GM12878 (cell line): Measurements from ENCODE around the gene CMYA5. TPM values are rescaled to one million over a fixed set of nuclear protein-coding genes. Genes with fewer than 3 reads are reported as not detected.

Experiments
- ATAC-seq: fragments of 200-7000 bp; cut with Tn5 transposase; 3 replicates; pipeline ENCODE4 v1.9.1; 2020; ENCODE audit warnings: mild to moderate bottlenecking, moderate library complexity
- BruUV-seq: library from RNA; stranded (reverse); fragments of 400-500 nt; replicated peaks from 2 replicates; lab custom pipeline; 2021; lab: Mats Ljungman, UMichigan
- CTCF ChIA-PET: fragments of 300-600 bp; sonication (Branson Sonifier 250); formaldehyde crosslinking; extraction: SDS; loops from one replicate; lab custom pipeline; 2021; ENCODE audit warnings: inconsistent platforms; lab: Yijun Ruan, JAX
- POLR2A ChIA-PET: fragments of 350-600 bp; formaldehyde crosslinking; extraction: SDS; loops from one replicate; lab custom pipeline; 2021; ENCODE audit warnings: inconsistent platforms; lab: Charles Lee
- RAD21 ChIA-PET: fragments of 300-600 bp; sonication (Branson Sonifier 250); formaldehyde crosslinking; loops from one replicate; lab custom pipeline; 2023; ENCODE audit warnings: antibody characterized with exemption; ENCODE audit not compliant: unreplicated experiment; lab: Charles Lee
- SMC1A ChIA-PET: fragments of 300-600 bp; sonication (Branson Sonifier 250); formaldehyde crosslinking; loops from one replicate; lab custom pipeline; 2023; ENCODE audit not compliant: unreplicated experiment, uncharacterized antibody; lab: Charles Lee
- DNase-seq: peaks from one replicate; pipeline ENCODE4 v3.0.0-alpha.2; 2011; ENCODE audit warnings: low read depth, low spot score
- FAIRE-seq: peaks from 3 replicates; lab custom pipeline; 2011; peaks lifted over from hg19 to GRCh38; lab: Jason Lieb, UNC
- H2AFZ ChIP-seq: 2 replicates; pipeline ENCODE4 v1.6.0; 2011; ENCODE audit warnings: low read depth, low read length, control low read depth; ENCODE audit not compliant: control insufficient read depth
- H3K27ac ChIP-seq: 2 replicates; pipeline ENCODE4 v1.5.1; 2011; ENCODE audit warnings: control low read depth; ENCODE audit not compliant: control insufficient read depth, insufficient read depth
- H3K27me3 ChIP-seq, 2 experiments: replicated peaks in 1 of 2; 2 replicates each; pipeline versions ENCODE4 v1.6.0 to v1.6.1; 2011; ENCODE audit warnings: low read length in 1 of 2; ENCODE audit not compliant: control insufficient read depth in 2 of 2, insufficient read depth in 2 of 2
- H3K36me3 ChIP-seq, 2 experiments: 2 replicates each; pipeline ENCODE4 v1.5.1; 2011; ENCODE audit warnings: low read length in 1 of 2; ENCODE audit not compliant: control insufficient read depth in 2 of 2, insufficient read depth in 2 of 2
- H3K4me1 ChIP-seq: 2 replicates; pipeline ENCODE4 v1.6.1; 2011; ENCODE audit warnings: mild to moderate bottlenecking, low read length, moderate library complexity, mixed read lengths; ENCODE audit not compliant: control insufficient read depth, insufficient read depth
- H3K4me2 ChIP-seq: 2 replicates; pipeline ENCODE4 v1.6.0; 2011; ENCODE audit warnings: control low read depth; ENCODE audit not compliant: control insufficient read depth, insufficient read depth
- H3K4me3 ChIP-seq: fragments of 200-600 bp; sonication (generic); 2 replicates; pipeline ENCODE4 v1.5.1; 2016
- H3K79me2 ChIP-seq: 2 replicates; pipeline ENCODE4 v1.6.0; 2011; ENCODE audit warnings: low read length; ENCODE audit not compliant: control insufficient read depth, insufficient read depth
- H3K9ac ChIP-seq: 2 replicates; pipeline ENCODE4 v1.8.0; 2011; ENCODE audit warnings: low read length, control low read depth, mixed read lengths; ENCODE audit not compliant: control insufficient read depth, insufficient read depth
- H3K9me3 ChIP-seq: replicated peaks from 3 replicates; pipeline ENCODE4 v1.5.1; 2011; ENCODE audit warnings: mild to moderate bottlenecking, low read length; ENCODE audit not compliant: control insufficient read depth, insufficient read depth
- H4K20me1 ChIP-seq: 2 replicates; pipeline ENCODE4 v1.6.0; 2011; ENCODE audit not compliant: control insufficient read depth, insufficient read depth
- BCL11A ChIP-seq: IDR thresholded peaks from 2 replicates; pipeline ENCODE4 v1.6.1; 2011; ENCODE audit warnings: low read depth, low read length
- BHLHE40 ChIP-seq, 2 experiments: fragments of 450-650 bp in 1 of 2; IDR thresholded peaks; 2 replicates each; pipeline ENCODE4 v1.6.1; 2011 to 2017; ENCODE audit warnings: low read depth in 2 of 2, borderline replicate concordance in 1 of 2, improper control_type of control experiment in 1 of 2, low read length in 1 of 2, mild to moderate bottlenecking in 1 of 2
- CBX3 ChIP-seq: fragments of 200-600 bp; sonication (generic); IDR thresholded peaks from 2 replicates; pipeline ENCODE4 v1.6.1; 2016; ENCODE audit warnings: low read depth, borderline replicate concordance
- CBX5 ChIP-seq: sonication (generic); IDR thresholded peaks from 2 replicates; pipeline ENCODE4 v1.6.1; 2016; ENCODE audit warnings: low read depth, moderate library complexity, mild to moderate bottlenecking, inconsistent platforms
- E2F8 ChIP-seq: fragments of 450-650 bp; IDR thresholded peaks from 2 replicates; pipeline ENCODE4 v1.6.1; 2018; ENCODE audit warnings: mild to moderate bottlenecking, low read depth, moderate library complexity; ENCODE audit not compliant: partially characterized antibody
- ESRRA ChIP-seq: IDR thresholded peaks from 2 replicates; pipeline ENCODE4 v1.6.1; 2012; ENCODE audit warnings: mild to moderate bottlenecking, low read length, improper control_type of control experiment
- HDGF ChIP-seq: fragments of 450-650 bp; IDR thresholded peaks from 2 replicates; pipeline ENCODE4 v1.6.1; 2016; ENCODE audit warnings: antibody characterized with exemption
- IKZF1 ChIP-seq: fragments of 450-650 bp; conservative IDR thresholded peaks from 2 replicates; pipeline ENCODE4 v1.6.1; 2017; ENCODE audit warnings: antibody characterized with exemption, mild to moderate bottlenecking
- LARP7 ChIP-seq: fragments of 450-650 bp; IDR thresholded peaks from 2 replicates; pipeline ENCODE4 v1.6.1; 2017; ENCODE audit warnings: mild to moderate bottlenecking
- NFXL1 ChIP-seq: fragments of 450-650 bp; IDR thresholded peaks from 2 replicates; pipeline ENCODE4 v1.6.1; 2017; ENCODE audit warnings: antibody characterized with exemption, mild to moderate bottlenecking, borderline replicate concordance
- RELA ChIP-seq: fragments of 450-650 bp; IDR thresholded peaks from 2 replicates; pipeline ENCODE4 v1.8.0; 2014; ENCODE audit warnings: borderline replicate concordance; ENCODE audit not compliant: partially characterized antibody
- RELB ChIP-seq: fragments of 450-650 bp; IDR thresholded peaks from 2 replicates; pipeline ENCODE4 v1.6.1; 2017; ENCODE audit warnings: low read depth, mild to moderate bottlenecking, moderate library complexity
- RFX5 ChIP-seq: IDR thresholded peaks from 2 replicates; pipeline ENCODE4 v1.6.1; 2011; ENCODE audit warnings: low read depth, low read length, improper control_type of control experiment
- SP1 ChIP-seq: IDR thresholded peaks from one replicate; pipeline ENCODE4 v1.6.1; 2011; ENCODE audit warnings: low read depth, low read length
- SREBF1 ChIP-seq: IDR thresholded peaks from 2 replicates; pipeline ENCODE4 v1.6.1; 2012; ENCODE audit warnings: mild to moderate bottlenecking, low read length
- TARDBP ChIP-seq: IDR thresholded peaks from 2 replicates; pipeline ENCODE4 v1.6.1; 2016; ENCODE audit warnings: borderline replicate concordance
- TBL1XR1 ChIP-seq: IDR thresholded peaks from 2 replicates; pipeline ENCODE4 v1.6.1; 2012; ENCODE audit warnings: low read depth, low read length, improper control_type of control experiment
- WGBS: methylation state at CpG from one replicate; pipeline ENCODE4 v1.1.6; 2016; ENCODE audit warnings: low lambda C conversion rate; ENCODE audit not compliant: insufficient replicate concordance, insufficient coverage; ENCODE audit errors: missing lambda C conversion rate; 5-methylcytosine and 5-hydroxymethylcytosine counted together
- in situ Hi-C: fragments of 300-500 bp; cut with MboI; formaldehyde crosslinking; loops from 9 replicates; pipeline ENCODE4 v1.14.3; 2018; ENCODE audit warnings: mixed read lengths
- intact Hi-C: fragments of 100-400 bp; cut with micrococcal nuclease; formaldehyde crosslinking; loops from one replicate; pipeline ENCODE4 v1.14.2; 2022; ENCODE audit not compliant: unreplicated experiment
- polyA plus RNA-seq, 11 experiments: library from polyadenylated mRNA; depleted of rRNA in 4 of 11; unstranded in 6 of 11; stranded (reverse) in 5 of 11; fragments of >200 nt; fragmentation: Nextera tagmentation in 4 of 11; fragmentation: Illumina TruSeq in 1 of 11; extraction: Ambion mirVana in 4 of 11; extraction: Trizol in 1 of 11; gene quantifications; 1 replicate in 1 of 11; 2 replicates in 10 of 11; pipeline versions ENCODE4 v1.2.1 to v1.2.3, GENCODE V29; 2011 to 2016; ENCODE audit warnings: inconsistent platforms in 2 of 11, missing spikeins in 2 of 11, low read depth in 1 of 11
- total RNA-seq, 4 experiments: library from RNA; depleted of rRNA in 3 of 4; stranded (reverse); fragments of >200 nt in 3 of 4; fragmentation: Illumina TruSeq in 1 of 4; extraction: Trizol in 1 of 4; gene quantifications; 2 replicates each; pipeline versions ENCODE4 v1.2.1 to v1.2.3, GENCODE V29; 2013 to 2021
- TF ChIP-seq, protein P1 (sequence below): IDR thresholded peaks from 2 replicates; pipeline ENCODE4 v1.6.1; 2012; ENCODE audit warnings: low read depth, low read length, improper control_type of control experiment

Gene CMYA5
- total and polyA plus RNA-seq, 10 of the 15 experiments (the other 5 are each of a cell fraction or from before 2014, with no cell fraction given) = 0.01 to 0.34 (median 0.16) TPM; not detected in 1

DNA sequence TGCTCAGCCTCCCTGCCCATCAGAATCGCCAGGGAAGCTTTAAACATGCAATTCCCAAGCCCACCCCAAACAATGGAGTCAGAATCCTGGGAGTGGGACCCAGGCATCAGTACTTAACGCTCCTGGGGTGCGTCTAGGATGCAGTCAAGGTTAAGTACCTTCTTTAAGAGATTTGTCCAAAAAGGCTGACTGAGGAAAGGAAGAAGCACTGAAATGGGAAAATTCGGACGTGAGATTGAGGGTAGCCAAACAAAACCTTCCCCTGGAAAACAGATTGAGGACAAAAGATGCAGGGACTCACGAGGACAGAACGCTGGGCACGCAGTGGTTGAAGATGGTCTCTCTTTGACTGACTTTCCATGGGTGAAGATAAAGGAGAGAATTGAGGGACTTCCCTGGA is 157.9 kb downstream of the CMYA5 start:
- no peaks in the 10 kb centered on the region for H3K36me3 ChIP-seq
- ChIA-PET POLR2A (no interaction called here), RAD21 (no interaction called here), CTCF (no interaction called here), SMC1A (no interaction called here)
- H3K9me3 ChIP-seq = no peaks in the 10 kb centered on the region; the same call in 2 of the 3 replicates
- 49% methylated on average over 8 of the region's 8 CpGs for WGBS
- H3K4me2 ChIP-seq = no peak overlapping the region
- TF ChIP-seq BHLHE40 (IDR thresholded peaks at IDR 0.05; ENCODE audit: borderline replicate concordance in 1 of 2, low read depth in 2 of 2, low read length in 1 of 2) (no peak), TBL1XR1 (no peak), RELA (no peak), RELB (no peak), NFXL1 (no peak), CBX5 (no peak), E2F8 (no peak), IKZF1 (no peak), BCL11A (no peak), TARDBP (no peak), CBX3 (no peak), LARP7 (no peak), RFX5 (no peak), ESRRA (no peak), SREBF1 (no peak), SP1 (no peak), HDGF (no peak)
- TF ChIP-seq, protein P1, sequence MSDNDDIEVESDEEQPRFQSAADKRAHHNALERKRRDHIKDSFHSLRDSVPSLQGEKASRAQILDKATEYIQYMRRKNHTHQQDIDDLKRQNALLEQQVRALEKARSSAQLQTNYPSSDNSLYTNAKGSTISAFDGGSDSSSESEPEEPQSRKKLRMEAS = no peak
- no peaks in the 10 kb centered on the region for H3K27me3 ChIP-seq
- H3K4me3 ChIP-seq = no peak overlapping the region
- H3K27ac ChIP-seq = no peak overlapping the region
- no peak overlapping the region for H3K9ac ChIP-seq
- intact Hi-C loops = no loop called here
- no TSS peak for BruUV-seq
- ATAC-seq (no peak), DNase-seq (no peak), FAIRE-seq (no peak)
- H3K79me2 ChIP-seq = no peaks in the 10 kb centered on the region
- H2AFZ ChIP-seq = no peak overlapping the region
- H3K4me1 ChIP-seq = no peaks in the 10 kb centered on the region
- no peaks in the 10 kb centered on the region for H4K20me1 ChIP-seq
- in situ Hi-C loops = no loop called here
